WTC11 (cell line): ENCODE results near the gene HOXA7.

Source experiments
- CREB1 ChIP-seq: sonication (generic); formaldehyde crosslinking; IDR thresholded peaks from 2 replicates; pipeline ENCODE4 v1.8.0; 2023; ENCODE audit warnings: mild to moderate bottlenecking, missing genetic modification reagents
- CTCF ChIP-seq: fragments of 200-600 bp; IDR thresholded peaks from 2 replicates; pipeline ENCODE4 v1.8.0; 2022; ENCODE audit warnings: antibody characterized with exemption
- E2F5 ChIP-seq: sonication (generic); formaldehyde crosslinking; IDR thresholded peaks from 2 replicates; pipeline ENCODE4 v1.8.1; 2022; ENCODE audit warnings: mild to moderate bottlenecking, moderate library complexity, missing genetic modification reagents
- FOXJ3 ChIP-seq: sonication (generic); formaldehyde crosslinking; IDR thresholded peaks from 2 replicates; pipeline ENCODE4 v1.9.0; 2021; ENCODE audit warnings: missing genetic modification reagents, mild to moderate bottlenecking, borderline replicate concordance
- NFATC4 ChIP-seq: fragments of 250-450 bp; sonication (Bioruptor Pico); IDR thresholded peaks from 2 replicates; pipeline ENCODE4 v1.9.0; 2021; ENCODE audit warnings: mild to moderate bottlenecking
- NFYB ChIP-seq: sonication (generic); formaldehyde crosslinking; conservative IDR thresholded peaks from 2 replicates; pipeline ENCODE4 v1.8.0; 2022; ENCODE audit warnings: low read depth, missing genetic modification reagents
- RORB ChIP-seq: fragments of 250-450 bp; sonication (Bioruptor Pico); IDR thresholded peaks from 2 replicates; pipeline ENCODE4 v1.9.0; 2021; ENCODE audit warnings: mild to moderate bottlenecking
- SMAD3 ChIP-seq: sonication (generic); formaldehyde crosslinking; IDR thresholded peaks from 2 replicates; pipeline ENCODE4 v1.8.0; 2022; ENCODE audit warnings: missing genetic modification reagents, mild to moderate bottlenecking, borderline replicate concordance
- TEAD1 ChIP-seq: sonication (generic); formaldehyde crosslinking; IDR thresholded peaks from 2 replicates; pipeline ENCODE4 v1.8.0; 2022; ENCODE audit warnings: mild to moderate bottlenecking, missing genetic modification reagents
- ZNF232 ChIP-seq: sonication (generic); formaldehyde crosslinking; IDR thresholded peaks from 2 replicates; pipeline ENCODE4 v1.8.0; 2022; ENCODE audit warnings: mild to moderate bottlenecking, missing genetic modification reagents
- ZNF263 ChIP-seq: sonication (generic); formaldehyde crosslinking; IDR thresholded peaks from 2 replicates; pipeline ENCODE4 v1.8.1; 2022; ENCODE audit warnings: low read depth, mild to moderate bottlenecking, moderate library complexity, missing genetic modification reagents
- TF ChIP-seq, protein P1 (sequence below): sonication (generic); formaldehyde crosslinking; IDR thresholded peaks from 2 replicates; pipeline ENCODE4 v1.8.1; 2023; ENCODE audit warnings: mild to moderate bottlenecking, missing genetic modification reagents

- TF ChIP-seq CTCF (no peak), NFATC4 (CRISPR knock-in tag) (no peak), CREB1 (CRISPR knock-in tag) (no peak), NFYB (no peak), ZNF263 (CRISPR knock-in tag) (no peak), TEAD1 (no peak), SMAD3 (CRISPR knock-in tag) (no peak), FOXJ3 (CRISPR knock-in tag) (no peak), E2F5 (CRISPR knock-in tag) (no peak), ZNF232 (CRISPR knock-in tag) (no peak), RORB (no peak)
- TF ChIP-seq, protein P1, sequence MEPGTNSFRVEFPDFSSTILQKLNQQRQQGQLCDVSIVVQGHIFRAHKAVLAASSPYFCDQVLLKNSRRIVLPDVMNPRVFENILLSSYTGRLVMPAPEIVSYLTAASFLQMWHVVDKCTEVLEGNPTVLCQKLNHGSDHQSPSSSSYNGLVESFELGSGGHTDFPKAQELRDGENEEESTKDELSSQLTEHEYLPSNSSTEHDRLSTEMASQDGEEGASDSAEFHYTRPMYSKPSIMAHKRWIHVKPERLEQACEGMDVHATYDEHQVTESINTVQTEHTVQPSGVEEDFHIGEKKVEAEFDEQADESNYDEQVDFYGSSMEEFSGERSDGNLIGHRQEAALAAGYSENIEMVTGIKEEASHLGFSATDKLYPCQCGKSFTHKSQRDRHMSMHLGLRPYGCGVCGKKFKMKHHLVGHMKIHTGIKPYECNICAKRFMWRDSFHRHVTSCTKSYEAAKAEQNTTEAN (CRISPR knock-in tag) = no peak
Measured at GRCh38 chr7:27125986-27126394, 30.5 kb downstream of the HOXA7 start.
